DMS 273 (cell line): ENCODE measurements around the gene FAM184A.
"Not testable (repeated sequence)": the region's sequence is repeated elsewhere in the genome, so short reads cannot be mapped to it uniquely, and the experiment has no call there.

Experiments
- DNase-seq: peaks from one replicate; lab custom pipeline; 2025; ENCODE audit not compliant: unreplicated experiment; lab: John Stamatoyannopoulos, UW

The FAM184A gene

GRCh38 chr6:119078376-119079282, at the start of gene FAM184A:
TSS of gene FAM184A (minus strand) at chr6:119078664. CDS start at chr6:119078299, 365 bp downstream.
- peak; percentile 91 for DNase-seq

GRCh38 chr6:119127627-119128026, 49.2 kb upstream of the FAM184A start:
- DNase-seq: no peak

- DNase-seq: peak; percentile 7
Observed at GRCh38 chr6:119126826-119127225, 48.4 kb upstream of the FAM184A start.

- DNase-seq: no peak
Observed at GRCh38 chr6:119126140-119126539, 47.7 kb upstream of the FAM184A start.

GRCh38 chr6:119125576-119125975, 47.1 kb upstream of the FAM184A start:
- DNase-seq: no peak

GRCh38 chr6:119124079-119124824, 45.8 kb upstream of the FAM184A start:
- no peak for DNase-seq

- peak; percentile 56 for DNase-seq
Observed at GRCh38 chr6:119122336-119122735, 43.9 kb upstream of the FAM184A start.

GRCh38 chr6:119121367-119121766, 42.9 kb upstream of the FAM184A start:
- DNase-seq: no peak

- no peak for DNase-seq
Observed at GRCh38 chr6:119119989-119120388, 41.5 kb upstream of the FAM184A start.

- not testable (repeated sequence) for DNase-seq
Observed at GRCh38 chr6:119119062-119119461, 40.6 kb upstream of the FAM184A start.

- peak; percentile 27 for DNase-seq
Observed at GRCh38 chr6:119116712-119117281, 38.3 kb upstream of the FAM184A start.

- DNase-seq: no peak
Observed at GRCh38 chr6:119113961-119114360, 35.5 kb upstream of the FAM184A start.

- DNase-seq: peak; percentile 10
Observed at GRCh38 chr6:119112812-119113530, 34.5 kb upstream of the FAM184A start.

GRCh38 chr6:119110601-119111548, 32.4 kb upstream of the FAM184A start:
- DNase-seq: peak; percentile 83

- no peak for DNase-seq
Observed at GRCh38 chr6:119109654-119110325, 31.3 kb upstream of the FAM184A start.

GRCh38 chr6:119108076-119108475, 29.6 kb upstream of the FAM184A start:
- no peak for DNase-seq

GRCh38 chr6:119105282-119105681, 26.8 kb upstream of the FAM184A start:
- no peak for DNase-seq

- no peak for DNase-seq
Observed at GRCh38 chr6:119102901-119103300, 24.4 kb upstream of the FAM184A start.

- DNase-seq: no peak
Observed at GRCh38 chr6:119100115-119100514, 21.7 kb upstream of the FAM184A start.
